GM19035 (cell line): ENCODE measurements around the gene BBS12.

Experiments
- ATAC-seq: cut with Tn5 transposase; IDR thresholded peaks from one replicate; pipeline ENCODE4 v1.9.1; 2021; ENCODE audit not compliant: unreplicated experiment

Gene BBS12

GRCh38 chr4:122712782-122713181 lies 19.7 kb upstream of the BBS12 start:
- no peak for ATAC-seq

- ATAC-seq: no peak
These were observed 17.3 kb upstream of the BBS12 start for GRCh38 chr4:122715221-122715620.

- peak; percentile 84 for ATAC-seq
These were observed 15.6 kb upstream of the BBS12 start for GRCh38 chr4:122716825-122717448.

- ATAC-seq: no peak
These were observed 14.2 kb upstream of the BBS12 start for GRCh38 chr4:122718281-122718680.

- no peak for ATAC-seq
These were observed 10.2 kb upstream of the BBS12 start for GRCh38 chr4:122722256-122722655.

GRCh38 chr4:122728856-122729255 lies 3.6 kb upstream of the BBS12 start:
- ATAC-seq: no peak

GRCh38 chr4:122731676-122732075 lies 828 bp upstream of the BBS12 start:
- no peak for ATAC-seq

GRCh38 chr4:122733787-122734120 lies 1.2 kb downstream of the BBS12 start:
- ATAC-seq: no peak

- no peak for ATAC-seq
These were observed 6.7 kb downstream of the BBS12 start for GRCh38 chr4:122739174-122739573.

- ATAC-seq: no peak
These were observed 10.7 kb downstream of the BBS12 start for GRCh38 chr4:122742933-122743829.

- no peak for ATAC-seq
These were observed 11.7 kb downstream of the BBS12 start for GRCh38 chr4:122744229-122744628.

GRCh38 chr4:122746485-122746965 lies 14.0 kb downstream of the BBS12 start:
- ATAC-seq: no peak

- ATAC-seq: no peak
These were observed 14.6 kb downstream of the BBS12 start for GRCh38 chr4:122747068-122747467.

GRCh38 chr4:122747883-122748282 lies 15.4 kb downstream of the BBS12 start:
- no peak for ATAC-seq

- ATAC-seq: no peak
These were observed 17.4 kb downstream of the BBS12 start for GRCh38 chr4:122749704-122750454.

- ATAC-seq: no peak
These were observed 23.2 kb downstream of the BBS12 start for GRCh38 chr4:122755675-122756074.

- ATAC-seq: no peak
These were observed 25.5 kb downstream of the BBS12 start for GRCh38 chr4:122758033-122758432.

- ATAC-seq: no peak
These were observed 27.3 kb downstream of the BBS12 start for GRCh38 chr4:122759639-122760310.

- no peak for ATAC-seq
These were observed 30.0 kb downstream of the BBS12 start for GRCh38 chr4:122762520-122762919.

GRCh38 chr4:122762966-122763716 lies 30.6 kb downstream of the BBS12 start:
- ATAC-seq: no peak
